Keratinocyte (primary cell): ENCODE results near the gene SPG7.

Experiments
- CTCF ChIP-seq, 3 experiments: IDR thresholded peaks in 1 of 3; conservative IDR thresholded peaks in 1 of 3; optimal IDR thresholded peaks in 1 of 3; 2 replicates in 2 of 3; 3 replicates in 1 of 3; pipeline versions ENCODE3 to v1.5.1; 2011; ENCODE audit warnings: low read length in 3 of 3, mild to moderate bottlenecking in 3 of 3, moderate library complexity in 2 of 3, control low read depth in 1 of 3, inconsistent platforms in 1 of 3; ENCODE audit not compliant: insufficient read depth in 2 of 3; ENCODE audit errors: extremely low read depth in 1 of 3
- EZH2 ChIP-seq: IDR thresholded peaks from one replicate; pipeline ENCODE4 v1.6.1; 2012; ENCODE audit warnings: inconsistent platforms, mild to moderate bottlenecking, low read length, moderate library complexity

DNA sequence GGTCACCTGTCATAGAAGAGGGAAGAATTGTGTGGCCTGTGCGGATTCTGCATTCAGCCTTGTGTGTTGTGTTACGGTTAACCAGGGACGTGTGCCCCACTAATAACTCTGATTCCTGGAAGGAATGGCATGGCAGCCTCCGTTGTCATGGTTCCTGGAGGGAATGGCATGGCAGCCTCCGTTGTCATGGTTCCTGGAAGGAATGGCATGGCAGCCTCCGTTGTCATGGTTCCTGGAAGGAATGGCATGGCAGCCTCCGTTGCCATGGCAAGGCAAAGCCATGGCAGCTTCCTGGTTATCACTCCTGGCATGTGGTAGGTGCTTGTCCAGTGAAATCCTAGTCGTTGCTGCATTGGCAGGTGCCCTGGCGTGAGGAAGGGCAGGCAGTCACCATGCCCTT lies 8.9 kb downstream of the SPG7 start:
- no peak for TF ChIP-seq CTCF (optimal IDR thresholded peaks at IDR 0.05 in 1 of 3, IDR thresholded peaks at IDR 0.05 in 1 of 3, conservative IDR thresholded peaks at IDR 0.05 in 1 of 3; ENCODE audit: extremely low read depth in 1 of 3, insufficient read depth in 2 of 3, low read length in 3 of 3)
- no peak for TF ChIP-seq EZH2
